ENCODE measurements around the gene C10orf90. TPM values are rescaled to one million over a fixed set of nuclear protein-coding genes. Genes with fewer than 3 reads are reported as not detected.
A peak's percentile ranks its signal among the peaks of the same experiment; 100 is the strongest.

C10orf90 gene
- total RNA-seq, 1 donor from 2014 or later = 0.12 TPM

- no peak for ATAC-seq
Measured at GRCh38 chr10:126536148-126536547, 134.3 kb downstream of the C10orf90 start.

GRCh38 chr10:126533644-126534043 is 136.8 kb downstream of the C10orf90 start:
- ATAC-seq = no peak

- ATAC-seq = peak; percentile 57
Measured at GRCh38 chr10:126528315-126528835, 142.1 kb downstream of the C10orf90 start.

- ATAC-seq = no peak
Measured at GRCh38 chr10:126527645-126528314, 142.7 kb downstream of the C10orf90 start.

GRCh38 chr10:126525326-126525725 is 145.2 kb downstream of the C10orf90 start:
- ATAC-seq = no peak

- ATAC-seq = no peak
Measured at GRCh38 chr10:126524526-126524925, 146.0 kb downstream of the C10orf90 start.

GRCh38 chr10:126523071-126523470 is 147.4 kb downstream of the C10orf90 start:
- no peak for ATAC-seq

GRCh38 chr10:126521399-126521798 is 149.1 kb downstream of the C10orf90 start:
- no peak for ATAC-seq

- ATAC-seq = no peak
Measured at GRCh38 chr10:126520751-126521317, 149.7 kb downstream of the C10orf90 start.

GRCh38 chr10:126519992-126520391 is 150.5 kb downstream of the C10orf90 start:
- ATAC-seq = no peak

GRCh38 chr10:126519185-126519584 is 151.3 kb downstream of the C10orf90 start:
- no peak for ATAC-seq

- ATAC-seq = peak; percentile 38
Measured at GRCh38 chr10:126518218-126519080, 152.0 kb downstream of the C10orf90 start.

GRCh38 chr10:126516515-126516914 is 154.0 kb downstream of the C10orf90 start:
- ATAC-seq = no peak

GRCh38 chr10:126511917-126512479 is 158.5 kb downstream of the C10orf90 start:
- ATAC-seq = peak; percentile 47

GRCh38 chr10:126509182-126509581 is 161.3 kb downstream of the C10orf90 start:
- ATAC-seq = no peak

- no peak for ATAC-seq
Measured at GRCh38 chr10:126508535-126509040, 161.9 kb downstream of the C10orf90 start.

- no peak for ATAC-seq
Measured at GRCh38 chr10:126504761-126505112, 165.8 kb downstream of the C10orf90 start.

GRCh38 chr10:126504063-126504760 is 166.3 kb downstream of the C10orf90 start:
- ATAC-seq = peak; percentile 67

- ATAC-seq = no peak
Measured at GRCh38 chr10:126503392-126504062, 167.0 kb downstream of the C10orf90 start.

- ATAC-seq = no peak
Measured at GRCh38 chr10:126502441-126502840, 168.1 kb downstream of the C10orf90 start.

- no peak for ATAC-seq
Measured at GRCh38 chr10:126501828-126502227, 168.7 kb downstream of the C10orf90 start.

- ATAC-seq = no peak
Measured at GRCh38 chr10:126500866-126501265, 169.6 kb downstream of the C10orf90 start.

All from esophagus mucosa (tissue), 1 donor.